ENCODE results near the gene ZNF208.

The ZNF208 gene

DNA sequence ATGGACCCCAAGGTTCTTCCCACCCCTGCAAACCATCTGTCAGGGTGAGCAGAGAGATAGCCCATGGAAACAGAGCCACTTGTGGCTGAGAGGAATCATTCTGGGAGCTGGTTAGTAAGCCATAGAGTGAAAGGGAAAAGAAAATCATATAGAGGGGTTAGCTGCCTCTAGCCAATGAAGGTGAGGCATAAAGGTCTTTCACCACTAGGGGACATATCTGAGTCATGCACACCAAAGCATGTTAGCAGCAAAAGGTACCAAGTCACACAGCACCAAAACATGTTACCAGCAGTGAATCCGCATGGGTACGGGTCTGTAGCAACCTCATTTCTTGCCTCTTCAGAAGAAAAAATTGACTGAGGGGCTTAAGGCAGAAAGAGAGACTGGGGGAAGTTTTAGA lies 98.1 kb downstream of the ZNF208 start:
- ChIA-PET CTCF (no interaction called here), POLR2A (no interaction called here)
- no peak overlapping the region for H3K4me3 ChIP-seq (ENCODE audit: low read depth, low read length)
- TF ChIP-seq, protein P1, sequence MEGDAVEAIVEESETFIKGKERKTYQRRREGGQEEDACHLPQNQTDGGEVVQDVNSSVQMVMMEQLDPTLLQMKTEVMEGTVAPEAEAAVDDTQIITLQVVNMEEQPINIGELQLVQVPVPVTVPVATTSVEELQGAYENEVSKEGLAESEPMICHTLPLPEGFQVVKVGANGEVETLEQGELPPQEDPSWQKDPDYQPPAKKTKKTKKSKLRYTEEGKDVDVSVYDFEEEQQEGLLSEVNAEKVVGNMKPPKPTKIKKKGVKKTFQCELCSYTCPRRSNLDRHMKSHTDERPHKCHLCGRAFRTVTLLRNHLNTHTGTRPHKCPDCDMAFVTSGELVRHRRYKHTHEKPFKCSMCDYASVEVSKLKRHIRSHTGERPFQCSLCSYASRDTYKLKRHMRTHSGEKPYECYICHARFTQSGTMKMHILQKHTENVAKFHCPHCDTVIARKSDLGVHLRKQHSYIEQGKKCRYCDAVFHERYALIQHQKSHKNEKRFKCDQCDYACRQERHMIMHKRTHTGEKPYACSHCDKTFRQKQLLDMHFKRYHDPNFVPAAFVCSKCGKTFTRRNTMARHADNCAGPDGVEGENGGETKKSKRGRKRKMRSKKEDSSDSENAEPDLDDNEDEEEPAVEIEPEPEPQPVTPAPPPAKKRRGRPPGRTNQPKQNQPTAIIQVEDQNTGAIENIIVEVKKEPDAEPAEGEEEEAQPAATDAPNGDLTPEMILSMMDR (IDR thresholded peaks at IDR 0.05; ENCODE audit: insufficient read depth, low read length, missing control alignments) = no peak
- DNase-seq (ENCODE audit: low read depth, low spot score) = no peak

DNA sequence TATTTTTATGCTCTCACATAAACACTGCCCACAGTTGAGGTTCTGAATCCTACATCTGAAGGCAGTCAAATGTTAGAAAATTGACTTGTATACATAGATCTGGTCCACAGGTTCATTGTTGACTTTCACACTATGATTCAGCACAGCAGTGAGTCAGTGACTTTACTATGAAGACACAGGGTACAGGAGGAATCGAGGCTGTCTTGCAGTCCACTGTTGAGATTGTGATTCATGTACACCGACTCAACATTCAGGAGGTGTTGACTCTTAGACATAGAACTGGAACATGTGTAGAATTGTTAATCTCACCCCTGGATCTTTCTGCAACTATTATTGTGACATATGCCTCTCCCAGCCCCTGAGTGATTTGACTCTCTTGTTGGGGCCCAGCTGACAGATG lies 100.4 kb downstream of the ZNF208 start:
- ChIA-PET POLR2A (no interaction called here), CTCF (no interaction called here)
- TF ChIP-seq, protein P1 (IDR thresholded peaks at IDR 0.05; ENCODE audit: insufficient read depth, low read length, missing control alignments) = no peak
- DNase-seq (ENCODE audit: low read depth, low spot score) = no peak
- H3K4me3 ChIP-seq (ENCODE audit: low read depth, low read length) = no peak overlapping the region

DNA sequence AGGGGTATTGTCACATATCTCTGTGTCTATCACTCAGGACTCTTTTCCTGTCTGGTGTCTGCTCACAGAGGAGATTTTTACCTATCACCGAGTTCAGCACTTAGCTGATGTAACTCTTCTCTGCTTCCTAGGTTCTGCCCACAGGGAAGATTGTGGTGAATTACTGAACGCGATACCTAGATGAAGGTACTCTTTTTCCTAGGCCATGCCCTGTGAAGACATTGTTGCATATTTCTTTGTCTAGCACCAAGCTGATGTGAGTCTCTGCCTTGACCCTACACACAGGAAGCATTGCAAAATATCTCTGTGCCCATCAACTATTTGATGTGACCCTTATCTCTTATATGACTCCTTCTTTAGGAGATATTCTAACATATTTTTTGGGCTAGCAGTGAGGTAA lies 102.7 kb downstream of the ZNF208 start:
- ChIA-PET CTCF (no interaction called here), POLR2A (no interaction called here)
- TF ChIP-seq, protein P1 (IDR thresholded peaks at IDR 0.05; ENCODE audit: insufficient read depth, low read length, missing control alignments) = no peak
- no peak overlapping the region for H3K4me3 ChIP-seq (ENCODE audit: low read depth, low read length)
- DNase-seq (ENCODE audit: low read depth, low spot score) = no peak

DNA sequence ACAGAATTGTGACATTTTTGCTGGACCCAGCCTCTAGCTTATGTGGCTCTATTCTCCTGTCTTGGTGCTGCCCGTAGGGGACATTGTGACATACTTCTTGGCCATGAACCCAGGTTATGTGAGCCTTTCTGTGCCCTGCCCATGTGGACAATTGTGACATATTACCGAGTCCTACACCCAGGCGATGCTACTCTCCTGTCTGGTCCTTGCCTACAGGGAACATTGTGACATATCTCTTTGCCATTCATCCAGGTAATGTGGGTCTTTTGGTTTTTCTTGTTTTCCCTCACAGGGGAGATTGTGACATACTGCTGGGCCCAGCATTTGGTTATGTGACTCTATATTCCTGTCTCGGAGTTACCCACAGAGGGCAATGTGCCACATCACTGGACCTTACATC lies 103.2 kb downstream of the ZNF208 start:
- ChIA-PET POLR2A (no interaction called here), CTCF (no interaction called here)
- TF ChIP-seq, protein P1 (IDR thresholded peaks at IDR 0.05; ENCODE audit: insufficient read depth, low read length, missing control alignments) = no peak

DNA sequence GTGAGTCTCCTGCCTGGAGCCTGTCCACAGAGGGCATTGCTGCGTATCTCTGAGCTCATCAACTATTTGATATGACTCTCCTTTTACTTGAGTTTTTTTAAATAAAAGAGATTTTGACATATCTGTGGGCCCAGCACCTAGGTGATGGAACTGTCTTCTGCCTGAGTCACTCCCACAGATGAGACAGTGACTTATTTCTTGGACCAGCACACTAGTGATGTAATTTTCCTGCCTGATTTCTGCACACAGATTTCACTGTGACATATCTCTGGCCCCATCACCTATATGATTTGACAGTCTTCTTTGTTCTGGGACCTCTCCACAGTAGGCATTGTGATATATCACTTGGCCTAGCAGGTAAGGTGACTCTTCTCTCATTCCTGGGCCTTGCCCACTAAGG lies 108.2 kb downstream of the ZNF208 start:
- DNase-seq (ENCODE audit: low read depth, low spot score) = no peak
- ChIA-PET CTCF (no interaction called here), POLR2A (no interaction called here)
- TF ChIP-seq, protein P1 (IDR thresholded peaks at IDR 0.05; ENCODE audit: insufficient read depth, low read length, missing control alignments) = no peak
- no peak overlapping the region for H3K4me3 ChIP-seq (ENCODE audit: low read depth, low read length)

More for the DNA sequence above, 103.2 kb downstream of the ZNF208 start:
- H3K4me3 ChIP-seq (ENCODE audit: low read depth, low read length) = no peak overlapping the region
- DNase-seq (ENCODE audit: low read depth, low spot score) = no peak

DNA sequence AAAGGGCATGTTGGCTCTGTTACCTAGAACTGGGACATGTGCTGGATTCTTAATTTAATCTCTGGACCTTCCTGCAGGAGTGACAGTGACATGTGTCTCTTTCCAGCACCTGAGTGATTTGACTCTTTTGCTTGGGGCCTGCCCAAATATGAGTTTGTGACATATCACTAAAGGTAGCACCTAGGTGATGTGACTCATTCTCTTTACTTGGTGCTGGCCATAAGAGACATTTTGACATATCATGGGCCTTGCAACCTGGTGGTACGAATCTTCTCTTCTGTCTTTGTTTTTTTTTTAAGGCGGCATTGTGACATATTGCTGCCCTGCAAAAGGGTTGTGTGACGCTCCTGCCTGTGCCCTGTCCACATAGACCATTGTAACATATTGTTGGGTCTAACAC lies 108.9 kb downstream of the ZNF208 start:
- no peak overlapping the region for H3K4me3 ChIP-seq (ENCODE audit: low read depth, low read length)
- ChIA-PET POLR2A (no interaction called here), CTCF (no interaction called here)
- TF ChIP-seq, protein P1 (IDR thresholded peaks at IDR 0.05; ENCODE audit: insufficient read depth, low read length, missing control alignments) = no peak
- no peak for DNase-seq (ENCODE audit: low read depth, low spot score)
